ENCODE measurements around the gene BICRAL.
A peak's percentile ranks its signal among the peaks of the same experiment; 100 is the strongest.

Gene BICRAL

GRCh38 chr6:42744351-42744893 is 37.4 kb upstream of the BICRAL start:
- ChIA-PET POLR2A (interaction anchor here (0.6 to 1.9 kb wide), 2 partner anchors 43 to 135 kb away, joined by 3 to 6 read pairs; partner anchors contain the start of gene RPL7L1), CTCF (interaction anchor here (0.9 to 1.9 kb wide), 4 partner anchors 15 to 133 kb away, joined by 3 to 8 read pairs (median 6); no protein-coding TSS in a partner anchor)
- H3K4me3 ChIP-seq (ENCODE audit: low read depth, low read length): peak overlapping the region; percentile 99
- no peak for TF ChIP-seq CTCF (IDR thresholded peaks at IDR 0.05; ENCODE audit: insufficient read depth, low read length, missing control alignments)
- no peak for DNase-seq (ENCODE audit: low read depth, low spot score)

GRCh38 chr6:42745083-42745639 is 36.7 kb upstream of the BICRAL start:
- CTCF ChIA-PET: interaction anchor here (0.9 to 1.9 kb wide), 4 partner anchors 15 to 132 kb away, joined by 3 to 8 read pairs (median 6); no protein-coding TSS in a partner anchor
- DNase-seq (ENCODE audit: low read depth, low spot score): no peak
- POLR2A ChIA-PET: interaction anchor here (0.6 to 2.2 kb wide), 6 partner anchors 19 to 146 kb away, joined by 3 to 26 read pairs (median 6); partner anchors contain the start of genes BICRAL and RPL7L1
- TF ChIP-seq CTCF (IDR thresholded peaks at IDR 0.05; ENCODE audit: insufficient read depth, low read length, missing control alignments): no peak
- peak overlapping the region; percentile 99 for H3K4me3 ChIP-seq (ENCODE audit: low read depth, low read length)

- DNase-seq (ENCODE audit: low read depth, low spot score): peak; percentile 95
- peak within 1 kb of the TSS; percentile 99 for H3K4me3 ChIP-seq (ENCODE audit: low read depth, low read length)
- ChIA-PET POLR2A (interaction anchor here (0.6 to 2.2 kb wide), 10 partner anchors 15 to 145 kb away, joined by 3 to 26 read pairs (median 5); partner anchors contain the start of genes BICRAL and RPL7L1), CTCF (interaction anchor here (0.6 to 1.9 kb wide), 6 partner anchors 13 to 131 kb away, joined by 3 to 8 read pairs (median 6); no protein-coding TSS in a partner anchor)
- TF ChIP-seq CTCF (IDR thresholded peaks at IDR 0.05; ENCODE audit: insufficient read depth, low read length, missing control alignments): no peak
Measured at GRCh38 chr6:42745640-42746462, 36.0 kb upstream of the BICRAL start, which contains the start of gene TBCC. Gene TBCC, minus strand, starts transcription at chr6:42746103. Its CDS starts 30 bp downstream, at chr6:42746073.

GRCh38 chr6:42746463-42747391 is 35.1 kb upstream of the BICRAL start:
- TF ChIP-seq CTCF (IDR thresholded peaks at IDR 0.05; ENCODE audit: insufficient read depth, low read length, missing control alignments): no peak
- POLR2A ChIA-PET: interaction anchor here (0.6 to 2.2 kb wide), 13 partner anchors 15 to 883 kb away, joined by 3 to 26 read pairs (median 5); partner anchors contain the start of genes BICRAL and RPL7L1
- peak overlapping the region; percentile 78 for H3K4me3 ChIP-seq (ENCODE audit: low read depth, low read length)
- CTCF ChIA-PET: interaction anchor here (0.6 to 1.9 kb wide), 7 partner anchors 12 to 131 kb away, joined by 3 to 7 read pairs (median 3); no protein-coding TSS in a partner anchor
- peak; percentile 60 for DNase-seq (ENCODE audit: low read depth, low spot score)

GRCh38 chr6:42748203-42748898 is 33.5 kb upstream of the BICRAL start:
- H3K4me3 ChIP-seq (ENCODE audit: low read depth, low read length): no peak overlapping the region
- ChIA-PET CTCF (interaction anchor here (0.6 to 1.1 kb wide), 4 partner anchors 17 to 129 kb away, joined by 3 read pairs; no protein-coding TSS in a partner anchor), POLR2A (no interaction called here)
- no peak for TF ChIP-seq CTCF (IDR thresholded peaks at IDR 0.05; ENCODE audit: insufficient read depth, low read length, missing control alignments)
- DNase-seq (ENCODE audit: low read depth, low spot score): no peak
